Bronchial epithelial cell (primary cell): ENCODE measurements around the gene FAM114A2. TPM values are rescaled to one million over a fixed set of nuclear protein-coding genes. Genes with fewer than 3 reads are reported as not detected.

Experiments
- DNase-seq: peaks from one replicate; pipeline ENCODE4 v3.0.0-alpha.2; 2010; ENCODE audit warnings: low read depth
- FAIRE-seq: peaks from 2 replicates; lab custom pipeline; 2011; peaks lifted over from hg19 to GRCh38; lab: Jason Lieb, UNC
- H3K27me3 ChIP-seq: 2 replicates; pipeline ENCODE4 v1.5.1; 2011; ENCODE audit warnings: low read length; ENCODE audit not compliant: control insufficient read depth, insufficient read depth
- H3K36me3 ChIP-seq: 2 replicates; pipeline ENCODE4 v1.5.1; 2011; ENCODE audit warnings: low read length; ENCODE audit not compliant: control insufficient read depth, insufficient read depth
- H3K4me3 ChIP-seq: 2 replicates; pipeline ENCODE4 v1.5.1; 2011; ENCODE audit warnings: mild to moderate bottlenecking, low read depth, low read length, control low read depth
- CTCF ChIP-seq: IDR thresholded peaks from 2 replicates; pipeline ENCODE4 v1.5.1; 2011; ENCODE audit warnings: mild to moderate bottlenecking, moderate library complexity, low read length, control low read depth, inconsistent platforms; ENCODE audit not compliant: insufficient read depth, severe bottlenecking
- total RNA-seq: library from RNA; depleted of rRNA; stranded (reverse); fragments of >200 nt; gene quantifications from 2 replicates; pipeline ENCODE4 v1.2.1, GENCODE V29; 2014

FAM114A2 gene
- total RNA-seq, 1 donor from 2014 or later: 19.7 TPM

- DNase-seq: no peak
- no peak for TF ChIP-seq CTCF
- FAIRE-seq: no peak
- Histone ChIP-seq H3K36me3 (no peaks in the 10 kb centered on the region), H3K27me3 (no peaks in the 10 kb centered on the region), H3K4me3 (no peak overlapping the region)
These were observed 39.9 kb downstream of the FAM114A2 start for GRCh38 chr5:153998768-153999167.

- FAIRE-seq (no peak), DNase-seq (peak; percentile 73)
- no peaks in the 10 kb centered on the region for H3K36me3 ChIP-seq
- no peaks in the 10 kb centered on the region for H3K27me3 ChIP-seq
- H3K4me3 ChIP-seq: no peak overlapping the region
- no peak for TF ChIP-seq CTCF
These were observed 40.7 kb downstream of the FAM114A2 start for GRCh38 chr5:153998010-153998409.

DNA sequence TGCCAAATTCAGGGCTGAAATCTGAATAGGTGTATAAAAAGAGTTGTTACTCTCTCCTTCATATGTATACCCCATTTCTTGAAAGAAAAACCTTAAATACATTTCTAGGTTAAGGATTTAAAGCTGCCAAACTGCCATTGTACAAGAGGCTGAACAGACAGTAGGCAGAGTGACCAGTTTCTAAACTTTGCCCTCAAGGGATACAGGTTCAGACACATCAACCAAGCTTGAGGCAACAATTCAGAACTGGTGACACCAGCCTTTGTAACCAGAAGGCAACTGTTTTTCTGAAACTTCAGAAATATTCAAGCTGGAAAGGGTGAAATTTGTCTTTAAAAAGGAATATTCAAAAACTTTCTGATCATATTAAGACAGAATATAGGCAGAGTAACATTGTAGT lies 47.5 kb downstream of the FAM114A2 start:
- Histone ChIP-seq H3K36me3 (no peaks in the 10 kb centered on the region), H3K27me3 (no peaks in the 10 kb centered on the region), H3K4me3 (no peak overlapping the region)
- DNase-seq (peak; percentile 77), FAIRE-seq (no peak)
- TF ChIP-seq CTCF: no peak

DNA sequence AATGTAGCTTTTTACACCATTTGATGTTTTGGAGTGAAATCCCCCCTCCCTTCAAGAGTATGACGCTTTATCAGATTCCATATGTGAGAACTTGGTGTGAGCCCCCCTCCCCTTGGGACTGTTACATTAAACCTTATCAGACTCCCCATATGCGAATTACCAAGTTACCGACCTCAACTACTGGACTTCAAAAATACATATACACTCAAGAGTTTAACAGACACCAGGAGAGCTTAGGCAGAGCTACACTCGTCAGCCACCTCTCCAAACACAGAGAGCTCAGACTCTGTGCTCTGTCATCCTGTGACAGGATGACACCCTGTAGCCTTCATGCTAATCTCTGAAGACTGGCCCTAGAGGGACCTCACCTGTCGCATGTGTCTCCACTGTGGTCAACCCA lies 50.2 kb downstream of the FAM114A2 start:
- Histone ChIP-seq H3K27me3 (no peaks in the 10 kb centered on the region), H3K36me3 (no peaks in the 10 kb centered on the region), H3K4me3 (no peak overlapping the region)
- FAIRE-seq: peak; percentile 32
- no peak for DNase-seq
- TF ChIP-seq CTCF: no peak

- Histone ChIP-seq H3K4me3 (no peak overlapping the region), H3K36me3 (no peaks in the 10 kb centered on the region), H3K27me3 (no peaks in the 10 kb centered on the region)
- DNase-seq (no peak), FAIRE-seq (no peak)
- TF ChIP-seq CTCF: no peak
These were observed 51.4 kb downstream of the FAM114A2 start for GRCh38 chr5:153987301-153987700.

- DNase-seq (no peak), FAIRE-seq (no peak)
- Histone ChIP-seq H3K27me3 (no peaks in the 10 kb centered on the region), H3K36me3 (no peaks in the 10 kb centered on the region), H3K4me3 (no peak overlapping the region)
- no peak for TF ChIP-seq CTCF
These were observed 53.2 kb downstream of the FAM114A2 start for GRCh38 chr5:153985498-153985897.
